ENCODE measurements around the gene MEIOSIN. TPM values are rescaled to one million over a fixed set of nuclear protein-coding genes. Genes with fewer than 3 reads are reported as not detected.
"Not testable (repeated sequence)": the region's sequence is repeated elsewhere in the genome, so short reads cannot be mapped to it uniquely, and the experiment has no call there.

Gene MEIOSIN
- total and polyA plus RNA-seq, 5 donors from 2014 or later: not detected

DNA sequence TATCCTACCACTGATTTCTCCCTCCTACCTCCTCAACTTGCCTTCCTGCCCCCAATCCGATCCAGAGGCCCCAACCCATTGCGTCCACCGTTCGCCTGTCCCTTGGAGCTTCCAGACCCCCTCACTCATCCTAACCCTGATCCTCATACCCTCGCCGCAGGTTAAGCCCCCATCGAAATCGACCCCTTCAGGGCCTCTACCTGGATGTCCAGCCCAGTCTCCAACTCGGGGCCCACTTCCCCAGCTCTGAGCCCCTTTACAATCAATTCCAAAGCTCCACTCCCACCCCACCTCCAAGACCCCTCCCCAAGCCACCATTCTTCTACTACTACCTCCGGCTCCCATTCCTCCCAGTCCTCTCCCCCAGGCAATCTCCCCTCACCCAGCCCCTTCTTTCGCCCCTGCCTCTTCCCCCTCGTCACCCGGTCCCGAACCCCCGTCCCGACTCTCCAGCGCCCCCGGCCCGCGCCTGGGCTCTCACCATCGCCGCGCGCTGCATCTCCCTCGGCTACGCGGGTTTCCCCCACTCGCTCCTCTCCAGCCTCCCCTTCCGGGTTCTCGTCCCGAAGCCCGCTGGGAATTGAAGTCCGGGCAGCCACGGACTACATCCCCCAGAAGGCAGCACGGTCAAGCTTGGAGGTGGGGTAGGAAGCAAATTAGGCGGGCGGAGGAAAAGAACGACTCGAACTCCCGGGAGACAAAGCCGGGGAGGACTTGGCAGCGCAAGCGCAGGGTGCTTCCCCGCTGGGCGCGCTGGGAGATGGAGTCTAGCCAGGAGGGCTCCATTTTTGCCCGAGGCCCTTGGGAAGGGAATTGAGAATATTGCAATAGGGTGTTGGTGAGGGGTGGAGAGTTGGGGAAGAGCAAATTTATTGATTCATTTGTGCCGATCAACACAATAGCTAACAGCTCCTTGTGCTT lies 2.6 kb upstream of the MEIOSIN start, which contains the start of gene FBXO46:
Gene FBXO46 (minus strand): TSS at position 529 of the 921 bp plus-strand sequence. CDS start 17,401 bp downstream, outside the sequence.
- H3K4me1 ChIP-seq (ENCODE audit: control insufficient read depth, insufficient read depth, low read length, poor library complexity, severe bottlenecking): peaks cover 26% of the 10 kb centered on the region
- no peaks in the 10 kb centered on the region for H3K9me3 ChIP-seq (ENCODE audit: control insufficient read depth in 2 of 2, low read length in 2 of 2)
- Mint-ChIP-seq H3K27ac (peak within 1 kb of the TSS; percentile 77 to 97 (median 92)), H3K9me3 (peaks cover 0 to 2% (median 0%) of the 10 kb centered on the region in 7 donors), H3K36me3 (no peaks in the 10 kb centered on the region), H3K27me3 (no peaks in the 10 kb centered on the region), H3K4me3 (peak within 1 kb of the TSS; percentile 90 to 97 (median 96)), H3K4me1 (peaks cover 0 to 47% (median 32%) of the 10 kb centered on the region in 4 donors)
- ATAC-seq (ENCODE audit: low read depth in 2 of 2) (peak; percentile 97 to 98), DNase-seq (peak; percentile 90 to 96 (median 92))
- peak within 1 kb of the TSS; percentile 88 for H3K4me3 ChIP-seq (ENCODE audit: low read depth, low read length)
- peak within 1 kb of the TSS; percentile 83 for H3K27ac ChIP-seq (ENCODE audit: insufficient read depth, low read length, poor library complexity, severe bottlenecking)
- no peaks in the 10 kb centered on the region for H3K27me3 ChIP-seq (ENCODE audit: control insufficient read depth, insufficient read depth, low read length)
- no peaks in the 10 kb centered on the region for H3K36me3 ChIP-seq (ENCODE audit: control insufficient read depth, insufficient read depth, low read length)

DNA sequence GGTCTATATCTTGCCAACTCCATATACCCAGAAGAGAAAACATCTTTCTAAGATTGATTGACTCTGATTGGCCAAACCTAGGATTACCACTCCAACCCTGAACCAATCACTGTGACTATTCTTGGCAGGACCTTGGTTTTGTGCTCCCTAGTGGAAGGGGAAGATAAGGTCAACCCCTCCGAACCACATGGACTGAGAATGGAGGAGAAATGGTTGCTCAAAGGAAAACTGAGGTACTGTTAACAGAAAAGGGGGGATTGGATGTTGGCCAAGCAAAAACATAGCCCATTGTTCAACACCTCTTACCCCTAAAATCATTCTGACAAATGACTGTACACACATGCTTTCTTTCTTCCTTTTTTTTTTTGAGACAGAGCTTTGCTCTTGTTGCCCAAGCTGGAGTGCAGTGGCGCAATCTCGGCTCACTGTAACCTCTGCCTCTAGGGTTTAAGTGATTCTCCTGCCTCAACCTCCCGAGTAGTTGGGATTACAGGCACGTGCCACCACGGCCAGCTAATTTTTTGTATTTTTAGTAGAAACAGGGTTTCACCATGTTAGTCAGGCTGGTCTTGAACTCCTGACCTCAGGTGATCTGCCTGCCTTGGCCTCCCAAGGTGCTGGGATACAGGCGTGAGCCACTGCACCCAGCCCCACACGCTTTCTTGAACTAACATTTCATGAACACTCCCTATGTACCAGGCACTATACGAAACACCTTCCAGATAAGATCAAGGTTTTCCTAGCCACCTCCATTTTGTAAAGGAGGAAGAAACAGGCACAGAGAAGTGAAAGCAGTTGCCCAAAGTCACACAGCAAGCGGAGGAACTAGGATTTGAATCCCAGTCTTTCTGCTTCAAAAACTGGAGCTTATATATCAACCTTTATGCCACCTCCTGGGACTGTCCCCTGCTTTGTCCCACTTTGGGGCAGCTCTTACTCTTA lies 6.5 kb downstream of the MEIOSIN start:
- H3K4me3 Mint-ChIP-seq: no peak overlapping the region
- no peaks in the 10 kb centered on the region for H3K4me1 ChIP-seq (ENCODE audit: control insufficient read depth, insufficient read depth, low read length, poor library complexity, severe bottlenecking)
- no peak for ATAC-seq (ENCODE audit: low read depth in 2 of 2)
- H3K36me3 Mint-ChIP-seq: no peaks in the 10 kb centered on the region
- H3K4me1 Mint-ChIP-seq: no peaks in the 10 kb centered on the region
- H3K4me3 ChIP-seq (ENCODE audit: low read depth, low read length): no peak overlapping the region
- H3K27me3 Mint-ChIP-seq: peaks cover 15% of the 10 kb centered on the region
- H3K9me3 Mint-ChIP-seq: no peaks in the 10 kb centered on the region
- no peak for DNase-seq
- no peaks in the 10 kb centered on the region for H3K9me3 ChIP-seq (ENCODE audit: control insufficient read depth in 2 of 2, low read length in 2 of 2)
- peaks cover 4% of the 10 kb centered on the region for H3K27me3 ChIP-seq (ENCODE audit: control insufficient read depth, insufficient read depth, low read length)
- no peaks in the 10 kb centered on the region for H3K36me3 ChIP-seq (ENCODE audit: control insufficient read depth, insufficient read depth, low read length)
- H3K27ac Mint-ChIP-seq: no peak overlapping the region
- H3K27ac ChIP-seq (ENCODE audit: insufficient read depth, low read length, poor library complexity, severe bottlenecking): no peak overlapping the region

DNA sequence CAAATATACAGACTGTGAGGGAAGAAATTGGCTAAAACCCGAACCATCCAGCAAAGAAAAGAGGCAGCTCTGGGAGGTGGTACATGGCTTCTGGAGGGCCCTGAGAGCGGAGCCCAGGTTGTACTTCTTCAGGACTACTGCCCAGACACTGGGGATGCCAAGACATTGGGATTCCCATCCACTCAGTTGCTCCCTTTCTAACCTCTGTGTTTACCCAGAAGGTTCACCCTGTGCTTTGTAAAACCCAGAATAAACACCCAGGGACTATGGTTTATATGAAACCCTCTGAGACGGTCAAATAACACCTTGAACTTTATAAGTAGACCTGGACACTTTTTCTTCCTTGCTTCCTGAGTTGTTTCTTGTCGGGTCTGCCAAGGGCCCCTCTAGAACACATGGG lies 9.7 kb downstream of the MEIOSIN start:
- Histone ChIP-seq H3K4me1 (ENCODE audit: control insufficient read depth, insufficient read depth, low read length, poor library complexity, severe bottlenecking) (no peaks in the 10 kb centered on the region), H3K4me3 (ENCODE audit: low read depth, low read length) (no peak overlapping the region), H3K27me3 (ENCODE audit: control insufficient read depth, insufficient read depth, low read length) (peaks cover 2% of the 10 kb centered on the region), H3K27ac (ENCODE audit: insufficient read depth, low read length, poor library complexity, severe bottlenecking) (no peak overlapping the region), H3K36me3 (ENCODE audit: control insufficient read depth, insufficient read depth, low read length) (no peaks in the 10 kb centered on the region), H3K9me3 (ENCODE audit: control insufficient read depth in 2 of 2, low read length in 2 of 2) (no peaks in the 10 kb centered on the region)
- no peaks in the 10 kb centered on the region for H3K9me3 Mint-ChIP-seq
- H3K27ac Mint-ChIP-seq: no peak overlapping the region
- no peaks in the 10 kb centered on the region for H3K36me3 Mint-ChIP-seq
- no peaks in the 10 kb centered on the region for H3K4me1 Mint-ChIP-seq
- DNase-seq (no peak), ATAC-seq (ENCODE audit: low read depth in 2 of 2) (no peak)
- no peak overlapping the region for H3K4me3 Mint-ChIP-seq
- peaks cover 27% of the 10 kb centered on the region for H3K27me3 Mint-ChIP-seq

DNA sequence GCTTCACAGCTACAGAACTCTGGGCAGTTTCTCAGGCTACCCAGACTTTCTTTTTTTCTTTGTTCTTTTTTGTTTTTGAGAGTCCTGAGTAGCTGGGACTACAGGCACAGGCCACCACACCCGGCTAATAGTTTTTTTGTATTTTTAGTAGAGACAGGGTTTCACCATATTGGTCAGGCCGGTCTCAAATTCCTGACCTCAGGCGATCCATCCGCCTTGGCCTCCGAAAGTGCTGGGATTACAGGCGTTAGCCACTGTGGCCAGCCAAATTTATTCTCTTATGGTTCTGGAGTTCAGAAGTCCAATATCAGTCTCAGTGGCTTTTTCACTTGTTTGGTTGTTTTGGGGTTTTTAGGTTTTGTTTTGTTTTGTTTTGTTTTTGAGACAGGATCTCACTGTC lies 12.4 kb downstream of the MEIOSIN start:
- DNase-seq (no peak), ATAC-seq (ENCODE audit: low read depth in 2 of 2) (no peak)
- Histone ChIP-seq H3K4me1 (ENCODE audit: control insufficient read depth, insufficient read depth, low read length, poor library complexity, severe bottlenecking) (no peaks in the 10 kb centered on the region), H3K27me3 (ENCODE audit: control insufficient read depth, insufficient read depth, low read length) (no peaks in the 10 kb centered on the region), H3K27ac (ENCODE audit: insufficient read depth, low read length, poor library complexity, severe bottlenecking) (no peak overlapping the region), H3K4me3 (ENCODE audit: low read depth, low read length) (no peak overlapping the region), H3K9me3 (ENCODE audit: control insufficient read depth in 2 of 2, low read length in 2 of 2) (no peaks in the 10 kb centered on the region), H3K36me3 (ENCODE audit: control insufficient read depth, insufficient read depth, low read length) (no peaks in the 10 kb centered on the region)
- H3K4me1 Mint-ChIP-seq: no peaks in the 10 kb centered on the region
- H3K36me3 Mint-ChIP-seq: no peaks in the 10 kb centered on the region
- H3K9me3 Mint-ChIP-seq: no peaks in the 10 kb centered on the region
- no peak overlapping the region for H3K27ac Mint-ChIP-seq
- H3K4me3 Mint-ChIP-seq: no peak overlapping the region
- H3K27me3 Mint-ChIP-seq: peaks cover 19% of the 10 kb centered on the region

DNA sequence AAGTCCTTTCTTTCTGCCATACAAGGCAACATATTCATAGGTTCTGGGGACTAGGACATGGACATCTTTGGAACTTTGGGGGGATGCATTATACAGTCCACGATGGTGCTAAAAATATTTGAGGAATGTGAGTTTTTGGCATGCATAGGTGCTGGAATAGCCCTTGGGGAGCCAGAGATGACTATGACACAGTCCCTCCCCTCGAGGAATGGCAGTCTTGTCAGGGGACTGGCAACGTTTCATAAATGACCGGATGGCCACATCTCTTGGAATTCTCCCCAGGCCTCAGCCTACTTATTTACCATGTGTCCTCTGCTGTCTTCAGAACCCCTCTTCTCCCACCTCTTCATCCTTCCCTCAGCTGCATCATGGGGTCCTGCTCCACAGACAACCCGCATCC lies 13.6 kb downstream of the MEIOSIN start:
- H3K9me3 Mint-ChIP-seq: no peaks in the 10 kb centered on the region

DNA sequence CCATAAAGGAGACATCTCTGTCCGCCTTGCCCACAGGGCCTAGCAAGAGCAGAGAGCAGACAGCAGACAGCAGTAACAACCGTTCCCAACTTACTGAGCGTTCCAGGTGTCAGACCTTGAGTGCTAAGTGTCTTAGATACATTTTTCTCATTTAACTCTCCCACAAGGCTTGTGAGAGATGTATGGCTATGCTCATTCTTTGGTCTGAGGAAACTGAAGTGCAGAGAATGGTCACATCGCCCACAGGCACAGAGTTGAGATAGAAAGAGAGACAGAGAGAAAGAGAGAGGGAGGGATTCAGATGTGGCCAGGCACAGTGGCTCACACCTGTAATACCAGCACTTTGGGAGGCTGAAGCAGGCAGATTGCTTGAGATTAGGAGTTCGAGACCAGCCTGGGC lies 14.3 kb downstream of the MEIOSIN start:
- Mint-ChIP-seq H3K9me3 (no peaks in the 10 kb centered on the region), H3K36me3 (no peaks in the 10 kb centered on the region), H3K27ac (peak overlapping the region in 1 of 3 donors; percentile 15), H3K27me3 (peaks cover 19% of the 10 kb centered on the region), H3K4me1 (no peaks in the 10 kb centered on the region), H3K4me3 (no peak overlapping the region)
- H3K27ac ChIP-seq (ENCODE audit: insufficient read depth, low read length, poor library complexity, severe bottlenecking): no peak overlapping the region
- no peaks in the 10 kb centered on the region for H3K27me3 ChIP-seq (ENCODE audit: control insufficient read depth, insufficient read depth, low read length)
- no peak overlapping the region for H3K4me3 ChIP-seq (ENCODE audit: low read depth, low read length)
- DNase-seq: no peak
- H3K36me3 ChIP-seq (ENCODE audit: control insufficient read depth, insufficient read depth, low read length): no peaks in the 10 kb centered on the region
- H3K4me1 ChIP-seq (ENCODE audit: control insufficient read depth, insufficient read depth, low read length, poor library complexity, severe bottlenecking): no peaks in the 10 kb centered on the region
- no peaks in the 10 kb centered on the region for H3K9me3 ChIP-seq (ENCODE audit: control insufficient read depth in 2 of 2, low read length in 2 of 2)
- ATAC-seq (ENCODE audit: low read depth in 2 of 2): no peak

More for the DNA sequence above, 13.6 kb downstream of the MEIOSIN start:
- H3K27ac Mint-ChIP-seq: peak overlapping the region in 1 of 3 donors; percentile 56
- peaks cover 19% of the 10 kb centered on the region for H3K27me3 Mint-ChIP-seq
- no peaks in the 10 kb centered on the region for H3K36me3 Mint-ChIP-seq
- no peak for DNase-seq
- no peaks in the 10 kb centered on the region for H3K4me1 ChIP-seq (ENCODE audit: control insufficient read depth, insufficient read depth, low read length, poor library complexity, severe bottlenecking)
- H3K9me3 ChIP-seq (ENCODE audit: control insufficient read depth in 2 of 2, low read length in 2 of 2): no peaks in the 10 kb centered on the region
- no peak overlapping the region for H3K4me3 Mint-ChIP-seq
- H3K27ac ChIP-seq (ENCODE audit: insufficient read depth, low read length, poor library complexity, severe bottlenecking): no peak overlapping the region
- H3K4me1 Mint-ChIP-seq: no peaks in the 10 kb centered on the region
- no peak for ATAC-seq (ENCODE audit: low read depth in 2 of 2)
- no peaks in the 10 kb centered on the region for H3K36me3 ChIP-seq (ENCODE audit: control insufficient read depth, insufficient read depth, low read length)
- H3K4me3 ChIP-seq (ENCODE audit: low read depth, low read length): no peak overlapping the region
- no peaks in the 10 kb centered on the region for H3K27me3 ChIP-seq (ENCODE audit: control insufficient read depth, insufficient read depth, low read length)

DNA sequence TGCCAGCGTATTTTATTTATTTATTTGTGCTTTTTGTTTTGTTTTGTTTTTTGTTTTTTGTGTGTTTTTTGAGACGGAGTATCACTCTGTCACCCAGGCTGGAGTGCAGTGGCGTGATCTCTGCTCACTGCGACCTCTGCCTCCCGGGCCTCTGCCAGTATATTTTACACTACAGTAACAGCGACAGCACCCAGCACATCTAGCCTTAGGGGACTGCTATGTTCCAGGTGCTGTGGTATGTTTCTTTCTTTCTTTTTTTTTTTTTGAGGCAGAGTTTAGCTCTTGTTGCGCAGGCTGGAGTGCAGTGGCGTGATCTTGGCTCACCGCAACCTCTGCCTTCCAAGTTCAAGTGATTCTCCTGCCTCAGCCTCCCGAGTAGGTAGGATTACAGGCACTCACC lies 18.2 kb downstream of the MEIOSIN start:
- not testable (repeated sequence) for H3K4me1 Mint-ChIP-seq; H3K9me3 Mint-ChIP-seq; H3K9me3 ChIP-seq (ENCODE audit: control insufficient read depth in 2 of 2, low read length in 2 of 2); H3K27me3 ChIP-seq (ENCODE audit: control insufficient read depth, insufficient read depth, low read length); H3K36me3 Mint-ChIP-seq; H3K36me3 ChIP-seq (ENCODE audit: control insufficient read depth, insufficient read depth, low read length); ATAC-seq (ENCODE audit: low read depth in 2 of 2); H3K4me1 ChIP-seq (ENCODE audit: control insufficient read depth, insufficient read depth, low read length, poor library complexity, severe bottlenecking); H3K27ac Mint-ChIP-seq; DNase-seq; H3K4me3 Mint-ChIP-seq; H3K4me3 ChIP-seq (ENCODE audit: low read depth, low read length); H3K27me3 Mint-ChIP-seq; H3K27ac ChIP-seq (ENCODE audit: insufficient read depth, low read length, poor library complexity, severe bottlenecking)

Data from CD4-positive, CD25-positive, alpha-beta regulatory T cell (primary cell).